GM04503 (cell line): ENCODE measurements around the gene MYH9.

ENCODE experiments used
- DNase-seq: peaks from one replicate; pipeline ENCODE4 v3.0.0-alpha.2; 2012; ENCODE audit warnings: low read depth

MYH9 gene

GRCh38 chr22:36245805-36246356 is 141.9 kb downstream of the MYH9 start:
- DNase-seq, result no peak

GRCh38 chr22:36244522-36245391 is 143.0 kb downstream of the MYH9 start:
- peak; percentile 33 for DNase-seq

GRCh38 chr22:36243986-36244385 is 143.8 kb downstream of the MYH9 start:
- DNase-seq, result no peak

GRCh38 chr22:36239401-36240171 is 148.2 kb downstream of the MYH9 start, which contains the start of gene APOL2:
TSS of gene APOL2 (minus strand) at chr22:36239527. CDS start at chr22:36233162, 6,365 bp downstream.
- DNase-seq, result peak; percentile 67

- no peak for DNase-seq
These were observed 148.7 kb downstream of the MYH9 start for GRCh38 chr22:36239150-36239400.

GRCh38 chr22:36238373-36239149 is 149.2 kb downstream of the MYH9 start:
- no peak for DNase-seq

- DNase-seq, result no peak
These were observed 150.1 kb downstream of the MYH9 start for GRCh38 chr22:36237462-36238372.

- no peak for DNase-seq
These were observed 151.1 kb downstream of the MYH9 start for GRCh38 chr22:36236388-36237319.

- DNase-seq, result no peak
These were observed 152.2 kb downstream of the MYH9 start for GRCh38 chr22:36235585-36235984.

- no peak for DNase-seq
These were observed 152.8 kb downstream of the MYH9 start for GRCh38 chr22:36234919-36235318.

GRCh38 chr22:36234213-36234612 is 153.6 kb downstream of the MYH9 start:
- DNase-seq, result no peak

GRCh38 chr22:36233796-36234195 is 154.0 kb downstream of the MYH9 start:
- DNase-seq, result no peak

GRCh38 chr22:36232715-36233401 is 154.9 kb downstream of the MYH9 start:
- DNase-seq, result no peak
